Measurements from ENCODE around the gene TMEM179.
"Not testable (repeated sequence)": the region's sequence is repeated elsewhere in the genome, so short reads cannot be mapped to it uniquely, and the experiment has no call there.

TMEM179 gene

GRCh38 chr14:104585966-104586697 is 18.4 kb downstream of the TMEM179 start:
- DNase-seq: no peak

GRCh38 chr14:104584557-104584956 is 20.0 kb downstream of the TMEM179 start:
- no peak for DNase-seq

DNA sequence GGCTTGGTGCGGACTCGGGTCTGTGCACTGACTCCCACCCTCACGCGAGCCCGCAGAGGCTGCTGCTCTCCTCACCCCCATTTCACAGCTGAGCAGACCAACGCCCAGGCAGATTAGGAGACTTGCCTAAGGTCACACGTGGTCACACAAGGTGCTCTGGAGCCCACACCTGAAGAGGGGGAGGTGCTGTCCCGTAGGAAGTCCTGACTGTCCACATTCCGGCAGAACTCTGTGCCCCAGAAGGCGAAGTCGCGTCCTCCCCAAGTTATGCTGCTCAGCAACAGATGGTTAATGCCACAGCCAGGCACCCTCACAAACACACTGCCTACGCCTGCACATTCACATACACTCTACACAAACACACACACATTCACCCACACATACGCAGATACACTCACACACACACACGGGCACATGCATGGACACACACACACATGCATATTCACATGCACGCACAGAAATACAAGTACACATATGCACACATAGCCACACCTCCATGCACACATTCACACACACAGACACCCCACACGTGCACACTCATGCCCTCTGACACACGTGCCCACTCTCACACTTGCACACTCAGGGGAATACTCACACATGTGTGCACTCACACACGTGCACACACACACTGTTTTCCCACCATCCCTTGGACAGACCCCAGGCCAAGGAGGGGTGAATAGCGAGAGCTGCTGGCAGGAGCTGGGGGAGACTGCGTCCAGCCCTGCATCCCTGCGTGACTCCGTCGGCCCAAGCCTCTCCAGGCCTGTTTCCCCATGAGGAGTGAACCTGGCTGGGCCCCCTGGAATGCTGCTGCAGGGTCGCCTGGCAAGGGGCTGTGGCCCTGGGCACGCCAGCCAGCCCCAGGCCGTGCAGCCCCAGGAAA is 20.9 kb downstream of the TMEM179 start:
- no peak for DNase-seq

DNA sequence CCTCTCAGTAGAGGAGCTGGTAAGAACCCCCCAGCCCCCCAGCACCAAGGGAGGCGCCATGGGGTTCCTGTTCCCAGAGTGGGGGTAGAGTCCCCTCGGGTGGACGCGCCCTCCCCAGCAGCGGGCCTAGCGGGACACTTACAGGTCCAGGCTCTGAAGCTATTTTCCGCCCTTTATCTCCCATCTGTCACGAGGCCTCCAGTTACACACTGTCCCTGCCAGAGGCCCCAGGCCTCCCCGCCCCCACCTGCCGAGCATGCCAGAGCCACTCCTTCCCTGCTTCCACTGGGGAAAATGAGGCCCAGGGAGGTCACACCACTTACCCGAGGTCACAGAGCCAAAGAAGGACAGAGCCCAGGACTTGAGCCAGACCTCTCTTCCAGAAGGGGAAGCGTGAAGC is 21.9 kb downstream of the TMEM179 start:
- no peak for DNase-seq

GRCh38 chr14:104582005-104582404 is 22.6 kb downstream of the TMEM179 start:
- peak; percentile 63 for DNase-seq

GRCh38 chr14:104581521-104581920 is 23.1 kb downstream of the TMEM179 start:
- DNase-seq: no peak

DNA sequence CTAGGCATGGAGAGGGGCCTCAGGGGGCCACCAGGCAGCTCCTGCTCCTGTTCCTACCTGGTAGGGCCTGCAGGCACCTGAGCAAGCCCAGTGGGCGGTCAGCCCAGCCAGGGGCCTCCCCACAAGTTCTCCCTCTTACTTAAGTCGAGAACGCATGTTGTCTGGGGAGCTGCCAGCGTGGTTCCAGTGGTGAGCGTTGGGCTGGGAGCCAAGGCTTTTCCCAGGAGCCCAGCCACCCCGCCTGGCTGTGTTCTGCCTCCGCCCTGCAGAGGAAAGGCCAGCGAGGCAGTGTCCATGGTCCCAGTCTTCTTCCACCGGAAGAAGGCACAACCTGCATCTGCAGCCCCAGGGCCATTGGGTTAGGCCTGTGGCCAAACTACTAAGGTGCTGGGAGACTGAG is 23.6 kb downstream of the TMEM179 start:
- peak; percentile 66 for DNase-seq

GRCh38 chr14:104579939-104580338 is 24.6 kb downstream of the TMEM179 start:
- not testable (repeated sequence) for DNase-seq

DNA sequence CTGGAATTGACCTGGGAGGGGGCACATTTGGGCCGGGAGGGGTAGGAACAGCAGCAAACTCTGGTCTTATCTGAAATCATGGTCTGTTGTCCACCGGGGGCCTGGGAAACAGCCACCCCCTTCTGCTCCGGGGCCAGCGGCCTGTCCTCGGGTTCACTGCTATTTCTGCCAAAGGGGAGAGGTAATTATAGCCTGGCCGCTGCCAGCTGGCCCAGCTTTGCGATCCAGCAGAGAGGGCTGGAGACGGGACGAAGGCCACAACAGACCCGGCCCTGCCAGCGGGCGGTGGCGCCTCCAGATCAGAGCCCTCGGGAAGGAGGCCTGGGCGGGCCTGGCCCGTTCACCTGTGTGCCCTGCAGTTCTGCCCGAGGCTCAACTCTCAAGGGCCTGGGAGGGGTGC is 25.1 kb downstream of the TMEM179 start, which contains the start of gene C14orf180:
TSS of gene C14orf180 (plus strand) at position 258 of the 400 bp plus-strand sequence. CDS start 6,667 bp downstream, outside the sequence.
- peak; percentile 69 for DNase-seq

DNA sequence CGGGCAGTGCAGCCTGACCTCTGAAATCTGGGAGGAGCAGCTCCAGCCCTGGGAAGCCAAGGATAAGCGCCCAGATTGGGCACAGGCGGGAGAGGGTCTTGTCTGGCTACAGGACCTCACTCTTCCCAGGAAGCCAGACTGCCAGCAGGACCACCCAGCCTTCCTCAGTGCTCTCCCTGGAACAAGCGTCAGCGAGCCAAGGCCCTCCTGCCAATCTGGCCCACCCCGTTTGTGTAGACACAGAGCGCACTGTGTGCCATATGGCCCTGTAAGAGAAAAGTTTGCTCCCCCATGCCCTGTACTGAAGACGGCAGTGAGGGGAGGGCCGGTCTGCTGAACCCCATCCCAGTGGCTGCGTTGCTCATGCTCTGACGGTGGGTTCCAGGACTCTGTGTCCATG is 26.3 kb downstream of the TMEM179 start:
- DNase-seq: no peak

- DNase-seq: no peak
Measured at GRCh38 chr14:104577847-104578301, 26.7 kb downstream of the TMEM179 start.

- no peak for DNase-seq
Measured at GRCh38 chr14:104577426-104577825, 27.1 kb downstream of the TMEM179 start.

GRCh38 chr14:104576970-104577332 is 27.6 kb downstream of the TMEM179 start:
- DNase-seq: no peak

DNA sequence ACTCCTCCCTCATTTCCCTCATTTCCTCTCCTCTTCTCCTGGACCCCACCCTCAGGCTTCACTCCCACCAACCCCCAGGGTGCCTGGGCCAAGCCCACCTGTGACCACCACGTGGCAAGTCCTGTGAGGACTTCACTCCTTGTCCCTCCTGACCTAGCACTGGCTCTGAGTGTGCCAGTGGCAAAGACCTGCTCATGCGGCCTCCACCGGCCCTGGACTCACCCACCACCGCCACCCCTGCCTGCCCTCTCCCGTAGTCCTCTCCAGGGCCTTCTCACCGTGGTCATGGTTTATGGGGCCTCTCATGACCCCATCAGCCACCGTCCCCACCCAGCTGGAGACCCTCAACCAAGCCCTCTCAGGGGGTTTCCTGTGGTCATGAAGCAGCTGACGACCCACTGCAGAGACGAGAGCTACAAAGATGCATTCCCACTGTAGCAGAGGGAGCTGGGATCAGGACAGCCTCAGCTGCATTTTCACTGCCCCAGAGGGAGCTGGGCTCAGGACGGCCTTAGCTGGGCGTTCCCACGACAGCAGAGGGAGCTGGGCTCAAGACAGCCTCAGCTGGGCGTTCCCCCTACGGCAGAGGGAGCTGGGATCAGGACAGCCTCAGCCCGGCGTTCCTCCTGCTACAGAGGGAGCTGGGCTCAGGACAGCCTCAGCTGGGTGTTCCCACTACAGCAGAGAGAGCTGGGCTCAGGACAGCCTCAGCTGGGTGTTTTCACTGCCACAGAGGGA is 28.2 kb downstream of the TMEM179 start:
- peak; percentile 45 for DNase-seq

DNA sequence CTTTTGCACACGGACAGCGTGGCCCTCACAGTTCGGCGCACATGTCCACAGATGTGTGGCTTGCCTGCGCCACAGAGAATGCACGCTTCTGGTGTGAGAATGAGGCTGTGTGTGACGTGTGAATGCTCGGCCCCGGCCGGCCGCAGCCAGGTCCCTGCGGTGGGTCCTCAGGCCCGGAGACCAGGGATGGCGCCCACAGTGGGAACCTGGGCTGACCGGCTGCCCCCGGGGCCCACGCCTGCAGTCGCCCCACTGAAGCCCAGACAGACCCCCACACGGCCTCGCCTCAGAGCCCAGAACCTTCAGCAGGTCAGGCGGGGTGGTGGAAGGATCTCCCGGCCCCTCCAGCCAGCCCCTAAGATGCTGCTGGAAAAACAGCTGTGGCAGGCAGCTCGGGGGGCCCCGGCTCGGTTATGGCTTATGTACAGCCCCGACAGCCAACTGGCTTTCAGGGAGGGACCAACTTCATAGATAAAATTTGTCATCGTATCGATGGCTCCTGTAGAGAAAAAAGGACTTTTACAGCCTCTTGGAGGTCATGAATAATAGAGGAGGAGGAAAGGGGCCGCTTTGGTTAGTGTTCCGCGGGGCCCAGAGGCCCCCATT is 29.5 kb downstream of the TMEM179 start:
- no peak for DNase-seq

GRCh38 chr14:104574536-104574935 is 30.0 kb downstream of the TMEM179 start:
- no peak for DNase-seq

DNA sequence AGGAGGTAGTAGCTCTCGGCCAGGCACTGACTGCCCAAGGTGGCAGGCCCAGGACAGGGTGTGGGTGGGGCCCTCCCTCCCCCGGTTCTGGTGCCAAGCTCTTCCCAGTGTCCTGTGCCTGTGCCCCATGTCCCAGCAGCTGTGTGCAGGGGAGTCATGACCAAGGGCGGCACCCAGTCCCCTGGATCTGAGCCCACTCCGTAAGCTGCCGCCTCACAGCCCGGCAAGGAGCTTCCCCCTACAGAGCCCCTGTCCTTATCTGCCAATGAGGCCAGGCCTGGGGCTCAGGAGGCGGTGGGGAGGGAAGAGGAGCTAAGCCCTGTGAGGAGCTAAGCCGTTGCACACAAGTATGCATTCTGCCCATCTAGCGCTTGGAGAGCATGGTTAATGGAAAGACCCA is 30.6 kb downstream of the TMEM179 start:
- peak; percentile 54 for DNase-seq

DNA sequence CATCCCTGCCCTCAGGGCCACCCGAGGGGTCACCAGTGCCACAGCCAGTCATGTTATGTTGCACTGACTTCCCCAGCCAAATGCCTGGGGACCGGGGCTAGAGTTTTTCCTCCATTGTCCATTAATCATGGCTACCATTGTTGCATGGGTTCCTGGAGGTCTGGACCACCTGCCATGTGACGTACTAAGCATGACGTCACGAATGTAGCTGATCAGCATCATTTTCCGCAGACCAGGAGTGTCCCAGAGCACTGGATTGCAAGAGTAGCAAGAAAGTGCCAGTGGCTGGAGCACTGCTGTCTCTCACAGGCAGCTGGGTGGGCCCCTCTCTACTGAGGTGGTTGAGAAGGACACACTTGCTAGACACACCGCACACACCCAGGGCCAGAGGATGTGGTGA is 31.9 kb downstream of the TMEM179 start:
- DNase-seq: no peak

DNA sequence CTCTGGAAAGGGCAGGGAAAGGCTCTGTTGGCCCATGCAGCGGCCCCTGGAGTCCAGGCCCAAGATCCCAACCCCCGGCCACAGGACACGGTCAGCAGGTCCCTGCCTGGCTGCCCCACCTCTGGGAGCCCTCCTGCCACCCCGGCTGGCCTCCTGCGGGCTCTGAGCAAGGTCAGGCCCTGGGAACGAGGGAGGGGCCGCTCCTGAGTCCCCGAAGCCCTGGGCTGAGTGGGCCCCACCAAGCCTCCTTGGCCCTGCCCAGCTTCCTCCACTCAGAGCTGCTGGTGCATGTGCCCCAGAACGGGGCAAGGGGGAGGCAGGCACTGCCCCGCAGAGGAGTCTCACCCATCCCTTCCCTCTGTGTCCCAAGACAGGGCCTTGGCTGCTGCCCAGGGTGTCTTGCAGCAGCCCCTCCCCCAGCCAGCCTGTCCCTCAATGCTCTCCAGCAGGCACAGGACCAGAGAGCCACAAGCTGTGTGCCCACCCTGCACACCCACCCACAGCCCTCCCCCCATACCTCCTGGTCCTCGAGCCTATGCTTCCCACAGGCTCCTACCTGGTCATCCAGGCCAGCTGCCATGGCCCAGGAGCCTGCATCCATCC is 32.4 kb downstream of the TMEM179 start:
- no peak for DNase-seq

GRCh38 chr14:104571246-104571645 is 33.3 kb downstream of the TMEM179 start:
- no peak for DNase-seq

GRCh38 chr14:104569435-104569834 is 35.1 kb downstream of the TMEM179 start:
- no peak for DNase-seq

DNA sequence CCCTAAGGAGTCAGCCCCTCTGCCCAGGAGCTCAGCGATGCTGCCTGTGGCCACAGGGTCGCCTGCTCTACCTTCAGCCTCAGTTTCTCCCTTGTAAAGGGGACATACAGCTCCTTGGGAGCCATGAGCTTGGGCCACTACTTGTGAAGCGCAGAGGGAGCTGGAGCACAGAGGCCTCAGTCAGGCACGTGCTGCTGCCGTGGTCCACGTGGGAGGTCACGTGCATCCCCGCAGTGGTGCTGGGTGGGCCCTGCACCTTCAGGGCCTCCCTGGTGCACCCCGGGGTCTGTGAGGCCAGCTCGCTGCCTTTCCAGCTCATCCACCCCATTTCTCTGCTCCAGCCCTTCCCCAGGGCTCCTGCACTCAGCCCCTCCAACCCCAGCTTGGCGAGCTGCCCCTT is 36.0 kb downstream of the TMEM179 start:
- no peak for DNase-seq

DNA sequence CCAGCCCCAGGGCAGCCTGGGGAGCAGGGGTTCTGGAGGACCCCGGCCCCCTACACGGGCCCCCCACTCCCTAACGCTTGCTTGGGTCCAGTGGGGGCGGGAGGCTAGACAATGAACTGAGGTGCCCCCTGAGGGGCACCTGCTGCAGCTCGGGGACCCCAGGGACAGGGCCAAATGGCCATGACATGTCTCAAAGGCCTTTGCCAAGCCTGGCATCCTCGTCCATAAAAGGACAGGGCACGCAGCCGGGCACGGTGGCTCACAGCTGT is 36.7 kb downstream of the TMEM179 start:
- no peak for DNase-seq

Measured in right hindlimb (tissue), 1 donor.